HG02852 (cell line): ENCODE data around the gene SLA2.
"Not testable (repeated sequence)": the region's sequence is repeated elsewhere in the genome, so short reads cannot be mapped to it uniquely, and the experiment has no call there.

Source experiments
- ATAC-seq: cut with Tn5 transposase; IDR thresholded peaks from one replicate; pipeline ENCODE4 v1.9.1; 2021; ENCODE audit warnings: mild to moderate bottlenecking, moderate library complexity; ENCODE audit not compliant: unreplicated experiment

The SLA2 gene

DNA sequence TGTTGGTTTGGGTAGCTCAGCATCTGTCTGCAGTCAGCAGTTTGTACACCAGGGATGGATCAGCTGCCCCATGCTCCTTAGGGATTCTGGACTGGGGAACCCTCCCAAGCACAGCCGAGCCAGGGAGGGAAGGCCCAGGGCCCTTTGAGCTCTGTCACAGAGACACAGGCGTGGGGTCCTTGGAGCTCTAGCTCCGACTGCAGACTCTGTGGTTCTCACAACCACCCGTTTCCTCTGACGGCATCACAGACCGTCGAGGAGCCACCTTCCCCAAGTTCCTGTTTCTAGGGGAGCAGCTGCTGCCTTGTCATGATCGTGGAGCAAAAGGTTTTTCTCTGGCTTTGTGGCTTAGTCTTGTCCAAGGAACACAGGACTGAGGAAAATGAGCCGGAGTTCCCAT, at the start of gene SLA2:
Gene SLA2 (minus strand): TSS at position 199 of the 400 bp plus-strand sequence. CDS start 4,861 bp downstream, outside the sequence.
- no peak for ATAC-seq

DNA sequence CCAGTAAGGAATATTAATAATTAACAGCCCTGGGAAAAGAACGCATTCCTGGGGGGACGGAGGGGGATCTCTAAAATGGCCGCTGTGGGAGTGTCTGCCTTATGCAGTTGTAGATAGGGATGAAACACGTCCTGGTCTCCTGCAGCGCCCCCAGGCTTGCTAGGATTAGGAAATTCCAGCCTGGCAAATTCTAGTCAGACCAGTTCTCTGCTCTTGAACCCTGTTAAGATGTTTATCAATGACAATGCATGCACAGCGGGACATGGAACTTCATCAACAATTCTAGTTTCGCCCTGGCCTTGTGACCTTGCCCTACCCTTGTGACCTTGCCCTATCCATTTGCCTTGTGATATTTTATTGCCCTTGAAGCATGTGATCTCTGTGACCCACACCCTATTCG, 49.5 kb upstream of the SLA2 start:
- ATAC-seq: not testable (repeated sequence)

DNA sequence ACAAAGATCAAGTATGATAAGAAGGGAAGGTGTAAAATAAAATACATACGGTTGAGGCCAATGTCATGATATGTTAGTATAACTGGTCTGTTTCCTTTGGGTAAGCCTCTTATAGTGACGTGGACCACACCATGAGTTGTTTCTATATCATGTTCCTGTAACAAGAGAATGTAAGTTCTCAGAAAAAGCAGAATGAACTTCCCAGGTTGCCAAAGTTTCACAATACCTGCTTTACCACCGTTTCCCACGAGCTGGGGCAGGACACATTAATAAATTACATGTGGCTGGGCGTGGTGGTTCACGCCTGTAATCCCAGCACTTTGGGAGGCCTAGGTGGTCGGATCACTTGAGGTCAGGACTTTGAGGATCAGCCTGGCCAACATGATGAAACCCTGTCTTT, 42.6 kb upstream of the SLA2 start:
- no peak for ATAC-seq

- ATAC-seq: no peak
These were observed 41.9 kb upstream of the SLA2 start for GRCh38 chr20:36687850-36688249.

DNA sequence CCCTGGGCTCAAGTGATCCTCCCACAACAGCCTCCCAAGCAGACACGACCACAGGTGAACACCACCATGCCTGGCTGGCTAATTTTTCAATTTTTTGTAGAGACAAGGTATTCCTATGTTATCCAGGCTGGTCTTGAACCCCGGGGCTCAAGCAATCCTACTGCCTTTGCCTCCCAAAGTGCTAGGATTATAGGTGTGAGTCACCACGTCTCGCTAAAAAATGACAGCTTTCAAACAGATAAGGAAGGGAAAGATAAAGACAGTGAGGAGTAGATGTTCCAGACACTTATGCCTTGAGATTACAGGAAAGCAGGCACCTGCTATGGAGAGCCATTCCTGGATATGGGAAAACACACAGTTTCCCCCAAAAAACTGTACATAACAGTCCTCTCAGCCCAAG, 40.9 kb upstream of the SLA2 start:
- ATAC-seq: no peak

- ATAC-seq: no peak
These were observed 40.5 kb upstream of the SLA2 start for GRCh38 chr20:36686504-36686903.

- ATAC-seq: no peak
These were observed 38.8 kb upstream of the SLA2 start for GRCh38 chr20:36684747-36685146.

- ATAC-seq: no peak
These were observed 36.3 kb upstream of the SLA2 start for GRCh38 chr20:36682311-36682710.

DNA sequence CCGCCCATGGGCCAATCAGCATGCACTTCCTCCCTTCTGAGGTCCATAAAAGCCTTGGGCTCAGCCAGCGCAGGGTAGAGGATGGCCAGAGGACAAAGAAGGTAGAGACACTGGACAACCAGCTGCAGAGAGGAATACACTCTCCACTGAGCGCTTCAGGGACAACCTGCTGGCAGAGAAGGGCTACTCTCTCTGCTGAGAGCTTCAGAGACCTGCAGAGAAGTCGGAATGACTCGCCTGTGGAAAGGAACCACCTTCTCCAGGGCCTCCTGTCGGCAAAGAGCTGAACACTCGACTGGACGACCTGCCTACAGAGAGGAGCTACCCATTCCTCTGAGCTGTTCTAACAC, 31.4 kb upstream of the SLA2 start:
- ATAC-seq: no peak

GRCh38 chr20:36676701-36677421, 30.9 kb upstream of the SLA2 start:
- ATAC-seq: no peak

DNA sequence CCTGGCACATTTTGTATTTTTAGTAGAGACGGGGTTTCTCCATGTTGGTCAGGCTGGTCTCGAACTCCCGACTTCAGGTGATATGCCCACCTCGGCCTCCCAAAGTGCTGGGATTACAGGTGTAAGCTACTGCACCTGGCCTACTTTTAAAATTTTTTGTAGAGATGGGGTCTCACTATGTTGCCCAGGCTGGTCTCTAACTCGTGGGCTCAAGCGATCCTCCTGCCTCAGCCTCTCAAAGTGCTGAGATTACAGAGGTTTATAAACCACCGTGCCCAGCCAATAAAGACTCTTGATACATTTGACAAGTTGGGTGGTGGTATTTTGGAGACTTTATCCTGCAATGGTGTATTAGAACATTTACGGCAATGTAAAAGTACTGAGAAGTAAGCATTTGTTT, 29.5 kb upstream of the SLA2 start:
- not testable (repeated sequence) for ATAC-seq

DNA sequence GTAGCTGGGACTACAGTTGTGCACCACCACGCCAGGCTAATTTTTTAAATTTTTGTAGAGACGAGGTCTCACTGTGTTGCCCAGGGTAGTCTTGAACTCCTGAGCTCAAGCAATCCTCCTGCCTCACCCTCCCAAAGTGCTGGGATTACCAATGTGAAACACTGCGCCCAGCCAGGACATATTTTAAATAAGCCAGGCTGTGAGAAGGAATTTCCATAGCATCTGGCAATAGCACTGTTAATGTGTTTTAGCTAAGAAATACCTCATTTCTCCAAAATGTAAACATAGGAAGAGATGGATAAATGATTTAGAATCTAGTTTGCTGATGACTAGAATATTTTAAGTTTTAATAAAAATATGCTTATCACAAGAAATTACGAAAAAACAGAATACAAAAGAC, 27.0 kb upstream of the SLA2 start:
- ATAC-seq: no peak

- no peak for ATAC-seq
These were observed 24.8 kb upstream of the SLA2 start for GRCh38 chr20:36670665-36671357.

GRCh38 chr20:36666181-36666740, 20.3 kb upstream of the SLA2 start:
- ATAC-seq: no peak

DNA sequence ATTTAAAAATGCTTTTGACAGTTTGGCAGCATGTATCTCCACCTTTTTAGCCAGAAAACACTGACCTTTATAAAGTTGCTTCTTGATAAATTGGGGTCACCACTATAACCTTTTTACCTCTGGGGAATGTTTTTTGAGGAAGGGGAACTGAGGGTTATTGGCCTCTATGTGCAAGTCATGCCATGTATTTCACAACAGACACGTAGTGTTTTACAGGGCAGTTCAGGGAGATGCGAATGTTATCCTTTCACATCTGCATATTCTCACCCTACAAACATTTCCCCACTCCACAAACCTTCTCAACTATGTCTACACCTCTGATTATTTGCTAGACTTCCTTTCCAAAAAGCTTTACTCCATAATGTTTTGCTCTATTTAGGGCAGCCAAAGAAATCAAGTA, 17.0 kb upstream of the SLA2 start:
- ATAC-seq: no peak

DNA sequence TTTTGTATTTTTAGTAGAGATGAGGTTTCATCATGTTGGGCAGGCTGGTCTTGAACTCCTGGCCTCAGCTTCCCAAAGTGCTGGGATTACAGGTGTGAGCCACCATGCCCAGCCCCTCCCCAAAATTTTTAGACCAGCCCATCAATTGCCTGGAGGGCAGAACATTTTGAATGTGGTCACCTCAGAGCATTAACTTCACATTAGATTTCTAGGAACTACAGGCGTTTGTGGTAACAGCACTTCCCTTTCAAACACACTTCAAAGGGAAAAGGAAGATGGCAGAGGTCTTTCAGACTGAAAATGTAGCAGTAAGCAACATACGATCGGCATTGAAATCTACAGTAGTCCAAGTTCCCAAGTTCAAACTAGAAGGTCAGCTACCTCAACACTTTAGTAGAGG, 12.3 kb upstream of the SLA2 start:
- no peak for ATAC-seq

GRCh38 chr20:36656733-36657132, 10.7 kb upstream of the SLA2 start:
- ATAC-seq: no peak

DNA sequence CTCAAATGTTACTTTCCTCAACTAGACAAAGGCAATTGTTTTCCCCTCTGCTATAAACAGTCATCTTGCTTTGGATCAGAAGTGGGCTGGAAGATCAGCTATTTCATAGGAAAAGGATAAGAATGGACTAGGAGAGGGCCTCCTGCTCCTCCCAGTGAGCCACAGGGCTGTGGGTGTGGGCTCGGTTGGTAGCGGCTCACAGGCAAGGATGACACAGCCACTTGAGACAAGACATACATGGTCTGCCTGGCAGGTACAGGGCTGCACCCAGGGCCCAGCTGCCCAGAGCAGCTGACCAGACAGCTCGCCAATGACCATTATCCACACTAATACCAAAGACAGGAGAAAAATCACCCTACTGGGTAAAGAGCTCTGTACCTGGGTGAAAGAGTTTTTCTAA, 9.0 kb upstream of the SLA2 start:
- ATAC-seq: no peak

DNA sequence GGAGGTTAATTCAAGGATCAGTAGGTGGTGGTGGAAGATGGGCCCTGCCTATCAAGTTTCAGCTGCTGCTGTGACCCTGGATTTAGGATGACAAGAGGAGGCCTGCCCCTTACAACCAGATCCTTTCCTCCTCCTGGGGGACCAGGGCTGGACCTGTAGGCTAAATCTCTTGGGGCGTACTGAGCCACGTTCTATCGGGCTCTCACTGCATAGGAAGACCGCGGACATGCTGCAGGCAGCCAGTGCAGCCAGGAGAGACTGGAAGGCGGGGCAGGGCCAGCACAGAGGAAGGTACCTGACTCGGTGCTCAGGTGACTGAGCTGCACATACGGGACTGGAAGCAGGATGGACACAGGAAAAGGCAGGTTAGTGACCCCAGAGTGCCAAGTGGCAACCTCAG, 8.5 kb upstream of the SLA2 start:
- ATAC-seq: no peak

DNA sequence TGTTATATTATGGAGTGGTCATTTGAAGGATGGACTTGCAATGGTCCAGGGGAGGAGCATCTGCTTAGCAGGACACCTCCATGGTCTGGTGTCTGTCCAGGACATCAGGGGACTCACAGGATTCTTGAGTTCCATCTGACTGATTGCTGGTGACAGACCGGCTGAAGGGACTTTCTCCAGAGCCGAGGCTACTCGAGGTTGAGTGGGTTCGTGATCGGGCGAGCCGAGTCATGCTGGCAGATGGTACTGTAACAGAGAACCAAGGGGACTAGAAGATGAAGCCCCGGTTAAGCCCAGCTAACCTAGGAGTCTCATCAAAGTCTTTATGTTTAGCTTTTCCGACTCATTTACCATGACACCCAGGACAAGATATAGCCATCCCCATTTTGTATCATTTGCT, 7.5 kb upstream of the SLA2 start:
- ATAC-seq: no peak

GRCh38 chr20:36647196-36648121, 1.5 kb upstream of the SLA2 start:
- ATAC-seq: no peak
